HepG2 (cell line): ENCODE results near the gene LPAR1. TPM values are rescaled to one million over a fixed set of nuclear protein-coding genes. Genes with fewer than 3 reads are reported as not detected.

Experiments
- ATAC-seq: fragments of 200-7000 bp; cut with Tn5 transposase; 3 replicates; pipeline ENCODE4 v1.9.1; 2020; ENCODE audit warnings: mild to moderate bottlenecking, moderate library complexity
- BruUV-seq: library from RNA; stranded (reverse); fragments of 400-500 nt; replicated peaks from 2 replicates; lab custom pipeline; 2021; lab: Mats Ljungman, UMichigan
- CTCF ChIA-PET: fragments of 300-600 bp; formaldehyde crosslinking; extraction: SDS; loops from one replicate; lab custom pipeline; 2021; ENCODE audit warnings: low total read pairs, inconsistent platforms, low intra/inter-chr PET ratio; lab: Yijun Ruan, JAX
- POLR2A ChIA-PET: fragments of 350-600 bp; sonication (Branson Sonifier 250); formaldehyde crosslinking; loops from one replicate; lab custom pipeline; 2020; ENCODE audit warnings: antibody characterized with exemption, inconsistent platforms; lab: Yijun Ruan, JAX
- DNase-seq: peaks from one replicate; pipeline ENCODE4 v3.0.0-alpha.2; 2015; ENCODE audit warnings: low spot score
- FAIRE-seq: peaks from 3 replicates; lab custom pipeline; 2011; peaks lifted over from hg19 to GRCh38; lab: Jason Lieb, UNC
- H2AFZ ChIP-seq: one replicate; pipeline ENCODE4 v1.6.1; 2011; ENCODE audit warnings: low read length, inconsistent platforms
- H3K27ac ChIP-seq: fragments of 300-600 bp; 3 replicates; pipeline ENCODE4 v1.8.0; 2011; ENCODE audit warnings: mixed run types, mild to moderate bottlenecking, mixed read lengths, low read length, inconsistent platforms; ENCODE audit not compliant: insufficient read depth; ENCODE audit errors: extremely low read length
- H3K27me3 ChIP-seq, 2 experiments: fragments of 200-600 bp in 1 of 2; 2 replicates in 1 of 2; 3 replicates in 1 of 2; pipeline versions ENCODE4 v1.6.0 to v1.8.0; 2011; ENCODE audit warnings: low read length in 2 of 2, mild to moderate bottlenecking in 2 of 2, moderate library complexity in 2 of 2, inconsistent platforms in 1 of 2; ENCODE audit not compliant: insufficient read depth in 2 of 2, control insufficient read depth in 1 of 2
- H3K36me3 ChIP-seq, 2 experiments: fragments of 200-600 bp in 1 of 2; replicated peaks in 1 of 2; 2 replicates in 1 of 2; 3 replicates in 1 of 2; pipeline versions ENCODE4 v1.5.1 to v1.8.0; 2011; ENCODE audit warnings: low read length in 2 of 2, inconsistent platforms in 1 of 2; ENCODE audit not compliant: insufficient read depth in 2 of 2, control insufficient read depth in 1 of 2
- H3K4me1 ChIP-seq: 2 replicates; pipeline ENCODE4 v1.5.1; 2012; ENCODE audit warnings: low read length, inconsistent platforms; ENCODE audit not compliant: insufficient read depth
- H3K4me2 ChIP-seq: 2 replicates; pipeline ENCODE4 v1.6.0; 2011; ENCODE audit warnings: low read depth, low read length, inconsistent platforms
- H3K4me3 ChIP-seq, 3 experiments: fragments of 200-600 bp in 1 of 3; sonication (generic), shearing (Covaris generic) in 1 of 3; replicated peaks in 1 of 3; 2 replicates each; pipeline ENCODE4 v1.5.1; 2011 to 2016; ENCODE audit warnings: low read length in 3 of 3, inconsistent platforms in 2 of 3, low read depth in 2 of 3, mild to moderate bottlenecking in 2 of 3, control low read depth in 1 of 3, mixed read lengths in 1 of 3; ENCODE audit not compliant: insufficient read depth in 1 of 3
- H3K79me2 ChIP-seq: one replicate; pipeline ENCODE4 v1.6.1; 2011; ENCODE audit warnings: low read length, inconsistent platforms; ENCODE audit not compliant: insufficient read depth
- H3K9ac ChIP-seq: 2 replicates; pipeline ENCODE4 v1.6.0; 2011; ENCODE audit warnings: mild to moderate bottlenecking, low read depth, low read length, inconsistent platforms; ENCODE audit not compliant: insufficient read depth
- H3K9me3 ChIP-seq: 2 replicates; pipeline ENCODE4 v1.5.1; 2012; ENCODE audit warnings: mild to moderate bottlenecking, low read length
- H4K20me1 ChIP-seq: 2 replicates; pipeline ENCODE4 v1.6.0; 2011; ENCODE audit warnings: inconsistent platforms, mild to moderate bottlenecking, low read length, moderate library complexity; ENCODE audit not compliant: insufficient read depth
- DNMT3B ChIP-seq: conservative IDR thresholded peaks from 2 replicates; pipeline ENCODE4 v1.6.1; 2016; ENCODE audit warnings: missing biosample characterization, control low read depth
- GMEB1 ChIP-seq: sonication (generic); formaldehyde crosslinking; IDR thresholded peaks from 2 replicates; pipeline ENCODE4 v1.5.1; 2020; ENCODE audit warnings: missing genetic modification reagents, mild to moderate bottlenecking, borderline replicate concordance
- PHB2 ChIP-seq: fragments of 450-650 bp; IDR thresholded peaks from 2 replicates; pipeline ENCODE4 v1.6.1; 2018; ENCODE audit not compliant: partially characterized antibody
- PLRG1 ChIP-seq: fragments of 450-650 bp; conservative IDR thresholded peaks from 2 replicates; pipeline ENCODE4 v1.6.1; 2016
- RFX1 ChIP-seq: fragments of 450-650 bp; IDR thresholded peaks from 2 replicates; pipeline ENCODE4 v1.6.1; 2017
- RORA ChIP-seq: sonication (generic); formaldehyde crosslinking; IDR thresholded peaks from 2 replicates; pipeline ENCODE4 v1.5.0; 2020; ENCODE audit warnings: mild to moderate bottlenecking, missing genetic modification reagents, moderate library complexity
- SOX6 ChIP-seq, 2 experiments: fragments of 450-650 bp in 1 of 2; sonication (generic) in 1 of 2; formaldehyde crosslinking in 1 of 2; IDR thresholded peaks; 2 replicates each; pipeline versions ENCODE4 v1.4.0 to v1.6.1; 2017 to 2020; ENCODE audit warnings: antibody characterized with exemption in 1 of 2, mild to moderate bottlenecking in 1 of 2, missing genetic modification reagents in 1 of 2
- SP140L ChIP-seq: sonication (generic); formaldehyde crosslinking; IDR thresholded peaks from 2 replicates; pipeline ENCODE4 v1.4.0; 2020; ENCODE audit warnings: missing genetic modification reagents, borderline replicate concordance
- SP2 ChIP-seq: sonication (generic); formaldehyde crosslinking; IDR thresholded peaks from 2 replicates; pipeline ENCODE4 v1.5.1; 2020; ENCODE audit warnings: mild to moderate bottlenecking, missing genetic modification reagents
- ZFY ChIP-seq: sonication (generic); formaldehyde crosslinking; IDR thresholded peaks from 2 replicates; pipeline ENCODE4 v1.4.0; 2020; ENCODE audit warnings: missing genetic modification reagents
- ZNF367 ChIP-seq: sonication (generic); formaldehyde crosslinking; IDR thresholded peaks from 2 replicates; pipeline ENCODE4 v1.4.0; 2020; ENCODE audit warnings: missing genetic modification reagents, borderline replicate concordance
- ZNF766 ChIP-seq: sonication (generic); formaldehyde crosslinking; IDR thresholded peaks from 2 replicates; pipeline ENCODE4 v1.5.0; 2020; ENCODE audit warnings: missing genetic modification reagents, borderline replicate concordance
- ZSCAN12 ChIP-seq: sonication (generic); formaldehyde crosslinking; IDR thresholded peaks from 2 replicates; pipeline ENCODE4 v1.9.0; 2021; ENCODE audit warnings: mild to moderate bottlenecking, missing genetic modification reagents
- WGBS: methylation state at CpG from one replicate; pipeline ENCODE4 v1.1.6; 2017; ENCODE audit warnings: low lambda C conversion rate; 5-methylcytosine and 5-hydroxymethylcytosine counted together
- in situ Hi-C: cut with HindIII; loops from 2 replicates; pipeline ENCODE4 v1.10.0; 2017; ENCODE audit warnings: low pct_unique_long_range_greater_than_20kb; ENCODE audit not compliant: extremely low pct_ligation_motif_present
- intact Hi-C: fragments of 100-400 bp; cut with micrococcal nuclease; formaldehyde crosslinking; loops from one replicate; pipeline ENCODE4 v1.10.0; 2022; ENCODE audit not compliant: unreplicated experiment
- polyA plus RNA-seq, 8 experiments: library from polyadenylated mRNA; depleted of rRNA in 3 of 8; stranded (reverse) in 7 of 8; unstranded in 1 of 8; fragments of >200 nt; fragmentation: Illumina TruSeq in 4 of 8; extraction: Trizol in 4 of 8; gene quantifications; 2 replicates each; pipeline versions ENCODE4 v1.2.1 to v1.2.3, GENCODE V29; 2011 to 2016; ENCODE audit warnings: low read depth in 4 of 8, missing spikeins in 1 of 8, mixed read lengths in 1 of 8; ENCODE audit not compliant: insufficient read depth in 1 of 8
- total RNA-seq, 5 experiments: library from RNA; depleted of rRNA; stranded (reverse); fragments of >200 nt; fragmentation: Illumina TruSeq; extraction: Trizol; gene quantifications; 2 replicates each; pipeline ENCODE4 v1.2.3, GENCODE V29; 2016; ENCODE audit warnings: low read depth in 1 of 5
- TF ChIP-seq, protein P1 (sequence below): IDR thresholded peaks from 2 replicates; pipeline ENCODE4 v1.6.1; 2016; ENCODE audit warnings: missing compliant biosample characterization, missing genetic modification reagents, borderline replicate concordance
- TF ChIP-seq, protein P2 (sequence below): sonication (generic); formaldehyde crosslinking; IDR thresholded peaks from 2 replicates; pipeline ENCODE4 v1.4.0; 2020; ENCODE audit warnings: missing genetic modification reagents, low read depth, mild to moderate bottlenecking, borderline replicate concordance
- TF ChIP-seq, protein P3 (sequence below): sonication (generic); formaldehyde crosslinking; IDR thresholded peaks from 2 replicates; pipeline ENCODE4 v1.4.0; 2020; ENCODE audit warnings: missing genetic modification reagents, borderline replicate concordance
- TF ChIP-seq, protein P4 (sequence below): sonication (generic); formaldehyde crosslinking; conservative IDR thresholded peaks from 2 replicates; pipeline ENCODE4 v1.4.0; 2020; ENCODE audit warnings: missing genetic modification reagents

Gene LPAR1
- total and polyA plus RNA-seq, 2 of the 13 experiments (the other 11 are each of a cell fraction or from before 2014, with no cell fraction given) = not detected

- no TSS peak for BruUV-seq
- no peaks in the 10 kb centered on the region for H3K79me2 ChIP-seq
- 2% methylated on average over 2 of the region's 2 CpGs for WGBS
- H3K4me1 ChIP-seq = no peaks in the 10 kb centered on the region
- H3K4me3 ChIP-seq = no peak overlapping the region
- H4K20me1 ChIP-seq = no peaks in the 10 kb centered on the region
- no peak overlapping the region for H3K4me2 ChIP-seq
- H3K27ac ChIP-seq = no peak overlapping the region
- in situ Hi-C loops (no loop called here), intact Hi-C loops (no loop called here)
- DNase-seq = no peak
- H3K27me3 ChIP-seq = 0 out of 5 replicates have a peak, but pooled peaks cover 0 to 3% of the 10 kb centered on the region in 2 experiments
- ATAC-seq = no peak
- POLR2A ChIA-PET = no interaction called here
- no peak for FAIRE-seq
- CTCF ChIA-PET = no interaction called here
- no peak overlapping the region for H3K9ac ChIP-seq
- H3K36me3 ChIP-seq = no peaks in the 10 kb centered on the region
- H3K9me3 ChIP-seq = no peaks in the 10 kb centered on the region
- no peak overlapping the region for H2AFZ ChIP-seq
- TF ChIP-seq, protein P1, sequence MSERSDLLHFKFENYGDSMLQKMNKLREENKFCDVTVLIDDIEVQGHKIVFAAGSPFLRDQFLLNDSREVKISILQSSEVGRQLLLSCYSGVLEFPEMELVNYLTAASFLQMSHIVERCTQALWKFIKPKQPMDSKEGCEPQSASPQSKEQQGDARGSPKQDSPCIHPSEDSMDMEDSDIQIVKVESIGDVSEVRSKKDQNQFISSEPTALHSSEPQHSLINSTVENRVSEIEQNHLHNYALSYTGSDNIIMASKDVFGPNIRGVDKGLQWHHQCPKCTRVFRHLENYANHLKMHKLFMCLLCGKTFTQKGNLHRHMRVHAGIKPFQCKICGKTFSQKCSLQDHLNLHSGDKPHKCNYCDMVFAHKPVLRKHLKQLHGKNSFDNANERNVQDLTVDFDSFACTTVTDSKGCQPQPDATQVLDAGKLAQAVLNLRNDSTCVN = no peak
- no peak for TF ChIP-seq RFX1
- TF ChIP-seq, protein P2, sequence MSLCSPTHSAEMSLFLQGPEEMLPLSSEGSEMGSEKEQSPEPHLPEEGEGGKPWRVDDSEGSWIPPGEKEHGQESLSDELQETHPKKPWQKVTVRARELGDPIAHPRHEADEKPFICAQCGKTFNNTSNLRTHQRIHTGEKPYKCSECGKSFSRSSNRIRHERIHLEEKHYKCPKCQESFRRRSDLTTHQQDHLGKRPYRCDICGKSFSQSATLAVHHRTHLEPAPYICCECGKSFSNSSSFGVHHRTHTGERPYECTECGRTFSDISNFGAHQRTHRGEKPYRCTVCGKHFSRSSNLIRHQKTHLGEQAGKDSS (CRISPR knock-in tag) = no peak
- TF ChIP-seq GMEB1 (CRISPR knock-in tag) = no peak
- TF ChIP-seq ZNF766 (CRISPR knock-in tag) = no peak
- no peak for TF ChIP-seq ZFY (CRISPR knock-in tag)
- no peak for TF ChIP-seq PHB2
- TF ChIP-seq, protein P3, sequence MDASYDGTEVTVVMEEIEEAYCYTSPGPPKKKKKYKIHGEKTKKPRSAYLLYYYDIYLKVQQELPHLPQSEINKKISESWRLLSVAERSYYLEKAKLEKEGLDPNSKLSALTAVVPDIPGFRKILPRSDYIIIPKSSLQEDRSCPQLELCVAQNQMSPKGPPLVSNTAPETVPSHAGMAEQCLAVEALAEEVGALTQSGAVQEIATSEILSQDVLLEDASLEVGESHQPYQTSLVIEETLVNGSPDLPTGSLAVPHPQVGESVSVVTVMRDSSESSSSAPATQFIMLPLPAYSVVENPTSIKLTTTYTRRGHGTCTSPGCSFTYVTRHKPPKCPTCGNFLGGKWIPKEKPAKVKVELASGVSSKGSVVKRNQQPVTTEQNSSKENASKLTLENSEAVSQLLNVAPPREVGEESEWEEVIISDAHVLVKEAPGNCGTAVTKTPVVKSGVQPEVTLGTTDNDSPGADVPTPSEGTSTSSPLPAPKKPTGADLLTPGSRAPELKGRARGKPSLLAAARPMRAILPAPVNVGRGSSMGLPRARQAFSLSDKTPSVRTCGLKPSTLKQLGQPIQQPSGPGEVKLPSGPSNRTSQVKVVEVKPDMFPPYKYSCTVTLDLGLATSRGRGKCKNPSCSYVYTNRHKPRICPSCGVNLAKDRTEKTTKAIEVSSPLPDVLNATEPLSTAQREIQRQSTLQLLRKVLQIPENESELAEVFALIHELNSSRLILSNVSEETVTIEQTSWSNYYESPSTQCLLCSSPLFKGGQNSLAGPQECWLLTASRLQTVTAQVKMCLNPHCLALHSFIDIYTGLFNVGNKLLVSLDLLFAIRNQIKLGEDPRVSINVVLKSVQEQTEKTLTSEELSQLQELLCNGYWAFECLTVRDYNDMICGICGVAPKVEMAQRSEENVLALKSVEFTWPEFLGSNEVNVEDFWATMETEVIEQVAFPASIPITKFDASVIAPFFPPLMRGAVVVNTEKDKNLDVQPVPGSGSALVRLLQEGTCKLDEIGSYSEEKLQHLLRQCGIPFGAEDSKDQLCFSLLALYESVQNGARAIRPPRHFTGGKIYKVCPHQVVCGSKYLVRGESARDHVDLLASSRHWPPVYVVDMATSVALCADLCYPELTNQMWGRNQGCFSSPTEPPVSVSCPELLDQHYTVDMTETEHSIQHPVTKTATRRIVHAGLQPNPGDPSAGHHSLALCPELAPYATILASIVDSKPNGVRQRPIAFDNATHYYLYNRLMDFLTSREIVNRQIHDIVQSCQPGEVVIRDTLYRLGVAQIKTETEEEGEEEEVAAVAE (CRISPR knock-in tag) = no peak
- TF ChIP-seq, protein P4, sequence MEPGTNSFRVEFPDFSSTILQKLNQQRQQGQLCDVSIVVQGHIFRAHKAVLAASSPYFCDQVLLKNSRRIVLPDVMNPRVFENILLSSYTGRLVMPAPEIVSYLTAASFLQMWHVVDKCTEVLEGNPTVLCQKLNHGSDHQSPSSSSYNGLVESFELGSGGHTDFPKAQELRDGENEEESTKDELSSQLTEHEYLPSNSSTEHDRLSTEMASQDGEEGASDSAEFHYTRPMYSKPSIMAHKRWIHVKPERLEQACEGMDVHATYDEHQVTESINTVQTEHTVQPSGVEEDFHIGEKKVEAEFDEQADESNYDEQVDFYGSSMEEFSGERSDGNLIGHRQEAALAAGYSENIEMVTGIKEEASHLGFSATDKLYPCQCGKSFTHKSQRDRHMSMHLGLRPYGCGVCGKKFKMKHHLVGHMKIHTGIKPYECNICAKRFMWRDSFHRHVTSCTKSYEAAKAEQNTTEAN = no peak
- TF ChIP-seq ZSCAN12 (CRISPR knock-in tag) = no peak
- no peak for TF ChIP-seq SOX6 (IDR thresholded peaks at IDR 0.05)
- TF ChIP-seq SOX6 (CRISPR knock-in tag; IDR thresholded peaks at IDR 0.05) = no peak
- no peak for TF ChIP-seq DNMT3B (CRISPR knock-in tag)
- TF ChIP-seq PLRG1 = no peak
- TF ChIP-seq ZNF367 (CRISPR knock-in tag) = no peak
- no peak for TF ChIP-seq SP140L (CRISPR knock-in tag)
- no peak for TF ChIP-seq RORA (CRISPR knock-in tag)
- no peak for TF ChIP-seq SP2
Observed at GRCh38 chr9:111066468-111066867, 28.2 kb upstream of the LPAR1 start.
